IPS-18c (cell line): Measurements from ENCODE around the gene ADORA3.
A peak's percentile ranks its signal among the peaks of the same experiment; 100 is the strongest.

Source experiments
- H3K4me3 ChIP-seq: 2 replicates; pipeline ENCODE4 v1.7.0; 2013; ENCODE audit warnings: low read depth, mild to moderate bottlenecking, low read length, moderate library complexity; ENCODE audit not compliant: insufficient read depth
- H3K9me3 ChIP-seq: one replicate; pipeline ENCODE4 v1.6.1; 2013; ENCODE audit warnings: mild to moderate bottlenecking, low read length, moderate library complexity; ENCODE audit not compliant: control insufficient read depth, insufficient read depth

The ADORA3 gene

GRCh38 chr1:111465754-111466153 lies 37.7 kb downstream of the ADORA3 start:
- Histone ChIP-seq H3K4me3 (no peak overlapping the region), H3K9me3 (no peaks in the 10 kb centered on the region)

GRCh38 chr1:111463029-111463683 lies 40.3 kb downstream of the ADORA3 start:
- Histone ChIP-seq H3K4me3 (no peak overlapping the region), H3K9me3 (no peaks in the 10 kb centered on the region)

- no peaks in the 10 kb centered on the region for H3K9me3 ChIP-seq
- H3K4me3 ChIP-seq: no peak overlapping the region
Observed at GRCh38 chr1:111462370-111463028, 40.9 kb downstream of the ADORA3 start.

GRCh38 chr1:111461765-111462164 lies 41.7 kb downstream of the ADORA3 start:
- Histone ChIP-seq H3K4me3 (no peak overlapping the region), H3K9me3 (no peaks in the 10 kb centered on the region)

- H3K9me3 ChIP-seq: no peaks in the 10 kb centered on the region
- H3K4me3 ChIP-seq: no peak overlapping the region
Observed at GRCh38 chr1:111455642-111456031, 47.8 kb downstream of the ADORA3 start.

- Histone ChIP-seq H3K4me3 (no peak overlapping the region), H3K9me3 (no peaks in the 10 kb centered on the region)
Observed at GRCh38 chr1:111454859-111455641, 48.4 kb downstream of the ADORA3 start.

GRCh38 chr1:111453706-111454105 lies 49.7 kb downstream of the ADORA3 start:
- Histone ChIP-seq H3K9me3 (no peaks in the 10 kb centered on the region), H3K4me3 (no peak overlapping the region)

GRCh38 chr1:111452581-111452980 lies 50.9 kb downstream of the ADORA3 start:
- no peak overlapping the region for H3K4me3 ChIP-seq
- H3K9me3 ChIP-seq: no peaks in the 10 kb centered on the region

- Histone ChIP-seq H3K4me3 (peak overlapping the region; percentile 83), H3K9me3 (no peaks in the 10 kb centered on the region)
Observed at GRCh38 chr1:111450185-111450584, 53.2 kb downstream of the ADORA3 start.

GRCh38 chr1:111449703-111450017 lies 53.8 kb downstream of the ADORA3 start:
- no peaks in the 10 kb centered on the region for H3K9me3 ChIP-seq
- peak overlapping the region; percentile 83 for H3K4me3 ChIP-seq
